SU-DHL-6 (cell line): ENCODE results near the gene NACC2.

ENCODE experiments used
- H2AFZ ChIP-seq: fragments of 200-600 bp; sonication (generic); 2 replicates; pipeline ENCODE4 v1.6.1; 2014; ENCODE audit warnings: low read depth, mild to moderate bottlenecking, moderate library complexity, mixed read lengths, antibody characterized with exemption, low read length; ENCODE audit not compliant: severe bottlenecking
- H3F3A ChIP-seq: fragments of 200-600 bp; shearing (Covaris generic); 2 replicates; pipeline ENCODE4 v1.6.0; 2016; ENCODE audit warnings: antibody characterized with exemption, mild to moderate bottlenecking; ENCODE audit not compliant: insufficient read depth
- H3K27ac ChIP-seq: fragments of 200-600 bp; sonication (generic); 2 replicates; pipeline ENCODE4 v1.5.1; 2016; ENCODE audit warnings: low read depth, mild to moderate bottlenecking, low read length, moderate library complexity, mixed read lengths
- H3K27me3 ChIP-seq: fragments of 200-600 bp; sonication (generic), shearing (Covaris generic); 2 replicates; pipeline ENCODE4 v1.6.0; 2014; ENCODE audit warnings: mild to moderate bottlenecking, low read length
- H3K36me3 ChIP-seq: fragments of 200-600 bp; sonication (generic); 2 replicates; pipeline ENCODE4 v1.6.1; 2014; ENCODE audit warnings: mild to moderate bottlenecking, low read length, mixed read lengths
- H3K4me2 ChIP-seq: fragments of 300-600, 200-600 bp; shearing (Covaris generic), sonication (generic); 2 replicates; pipeline ENCODE4 v1.6.0; 2014; ENCODE audit warnings: low read length, low read depth, mild to moderate bottlenecking; ENCODE audit not compliant: poor library complexity, severe bottlenecking
- H3K4me3 ChIP-seq: fragments of 200-600 bp; sonication (generic); 2 replicates; pipeline ENCODE4 v1.5.1; 2014; ENCODE audit warnings: antibody characterized with exemption, low read length, mild to moderate bottlenecking, mixed read lengths; ENCODE audit not compliant: insufficient read depth, poor library complexity, severe bottlenecking
- H3K79me2 ChIP-seq: fragments of 200-600 bp; sonication (generic); 2 replicates; pipeline ENCODE4 v1.6.1; 2014; ENCODE audit warnings: mild to moderate bottlenecking, low read length, moderate library complexity; ENCODE audit not compliant: insufficient read depth
- H3K9ac ChIP-seq: fragments of 200-600 bp; sonication (generic); 2 replicates; pipeline ENCODE4 v1.7.0; 2014; ENCODE audit warnings: mild to moderate bottlenecking, low read length
- H3K9me2 ChIP-seq: fragments of 200-600 bp; sonication (generic); replicated peaks from 2 replicates; pipeline ENCODE4 v1.6.1; 2014; ENCODE audit warnings: low read length; ENCODE audit not compliant: insufficient read depth
- H3K9me3 ChIP-seq: fragments of 200-600 bp; sonication (generic); 2 replicates; pipeline ENCODE4 v1.6.1; 2014; ENCODE audit warnings: low read length, mixed read lengths; ENCODE audit not compliant: insufficient read depth
- H4K20me1 ChIP-seq: fragments of 200-600 bp; sonication (generic); 2 replicates; pipeline ENCODE4 v1.6.1; 2014; ENCODE audit warnings: low read depth, mild to moderate bottlenecking, antibody characterized with exemption, low read length, moderate library complexity, mixed read lengths
- CTCF ChIP-seq: fragments of 200-600 bp; sonication (generic); IDR thresholded peaks from one replicate; pipeline ENCODE4 v1.5.1; 2017; ENCODE audit warnings: antibody characterized with exemption, mild to moderate bottlenecking, low read length, moderate library complexity; ENCODE audit not compliant: insufficient read depth, poor library complexity, severe bottlenecking
- EZH2phosphoT487 ChIP-seq: fragments of 200-600 bp; sonication (generic), shearing (Covaris generic); conservative IDR thresholded peaks from 2 replicates; pipeline ENCODE4 v1.6.1; 2018; ENCODE audit warnings: mild to moderate bottlenecking, antibody characterized with exemption, low read length, moderate library complexity, mixed read lengths

The NACC2 gene

DNA sequence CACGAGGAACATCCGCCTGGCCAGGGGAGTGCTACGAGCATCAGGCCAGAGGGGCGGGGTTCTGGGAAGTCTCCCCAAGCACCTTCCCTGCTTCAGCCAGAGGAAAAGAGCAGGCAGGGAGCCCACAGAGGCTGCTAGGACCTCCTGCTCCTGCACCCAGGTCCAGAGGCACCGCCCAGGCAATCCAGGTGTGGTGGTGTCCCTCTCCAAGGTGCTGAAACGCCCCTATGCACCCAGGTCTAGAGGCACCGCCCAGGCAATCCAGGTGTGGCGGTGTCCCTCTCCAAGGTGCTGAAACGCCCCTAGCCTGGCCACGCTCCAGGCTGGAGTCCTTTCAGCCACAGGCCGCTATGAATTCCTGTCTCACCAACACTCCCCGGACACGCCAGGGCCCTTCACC, 123.2 kb downstream of the NACC2 start:
- no peaks in the 10 kb centered on the region for H3K27me3 ChIP-seq
- no peaks in the 10 kb centered on the region for H3K79me2 ChIP-seq
- no peak overlapping the region for H3K4me2 ChIP-seq
- no peak overlapping the region for H3K27ac ChIP-seq
- H3K9me2 ChIP-seq = no peaks in the 10 kb centered on the region
- no peaks in the 10 kb centered on the region for H3K36me3 ChIP-seq
- no peaks in the 10 kb centered on the region for H3F3A ChIP-seq
- TF ChIP-seq CTCF (no peak), EZH2phosphoT487 (no peak)
- no peaks in the 10 kb centered on the region for H3K9me3 ChIP-seq
- no peaks in the 10 kb centered on the region for H4K20me1 ChIP-seq
- H2AFZ ChIP-seq = no peak overlapping the region
- H3K9ac ChIP-seq = no peak overlapping the region
- no peak overlapping the region for H3K4me3 ChIP-seq

DNA sequence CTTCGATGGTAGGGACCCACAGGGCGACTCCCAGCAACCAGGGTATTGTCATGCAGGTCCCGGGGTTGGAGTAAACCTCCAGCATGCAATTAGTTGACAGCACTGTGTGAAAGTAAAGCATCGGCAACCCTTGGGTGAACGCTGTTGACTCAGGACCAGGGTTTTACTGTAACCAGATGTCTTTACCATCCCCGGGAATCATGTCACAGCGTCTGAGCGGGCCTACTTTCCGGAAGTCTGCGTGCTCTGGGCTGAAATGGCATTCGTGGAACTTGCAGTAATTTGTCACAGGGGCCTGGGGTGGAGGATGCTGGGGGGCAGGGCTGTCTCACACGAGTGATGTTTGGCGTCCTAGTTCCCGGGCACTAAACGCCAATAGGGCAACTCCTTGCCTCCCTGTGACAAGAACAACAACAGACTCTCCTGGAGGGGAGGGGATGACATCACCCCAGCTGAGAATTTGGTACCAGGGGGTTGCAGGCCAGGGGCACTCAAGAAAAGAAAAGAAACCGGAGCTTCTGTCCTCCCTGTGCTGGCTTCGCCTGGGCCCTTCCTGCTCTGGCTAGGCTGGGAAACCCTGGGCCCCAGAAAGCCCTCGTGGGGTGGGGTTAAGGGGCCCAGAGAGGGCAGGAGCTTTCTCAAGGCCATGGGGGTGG, 123.8 kb downstream of the NACC2 start:
- Histone ChIP-seq H4K20me1 (no peaks in the 10 kb centered on the region), H3K79me2 (no peaks in the 10 kb centered on the region), H3K9me3 (no peaks in the 10 kb centered on the region), H3K4me3 (no peak overlapping the region), H3K27ac (no peak overlapping the region), H3F3A (no peaks in the 10 kb centered on the region), H3K36me3 (no peaks in the 10 kb centered on the region), H3K4me2 (no peak overlapping the region), H3K9me2 (no peaks in the 10 kb centered on the region), H3K9ac (no peak overlapping the region), H2AFZ (no peak overlapping the region), H3K27me3 (no peaks in the 10 kb centered on the region)
- no peak for TF ChIP-seq EZH2phosphoT487

GRCh38 chr9:135970128-135970815, 124.8 kb downstream of the NACC2 start:
- Histone ChIP-seq H3K27me3 (no peaks in the 10 kb centered on the region), H3K79me2 (no peaks in the 10 kb centered on the region), H3K9ac (no peak overlapping the region), H3K4me3 (no peak overlapping the region), H3K9me2 (no peaks in the 10 kb centered on the region), H3K27ac (no peak overlapping the region), H2AFZ (no peak overlapping the region), H3K4me2 (no peak overlapping the region), H3F3A (no peaks in the 10 kb centered on the region), H3K36me3 (no peaks in the 10 kb centered on the region), H3K9me3 (no peaks in the 10 kb centered on the region), H4K20me1 (no peaks in the 10 kb centered on the region)
- TF ChIP-seq EZH2phosphoT487 (no peak), CTCF (no peak)

DNA sequence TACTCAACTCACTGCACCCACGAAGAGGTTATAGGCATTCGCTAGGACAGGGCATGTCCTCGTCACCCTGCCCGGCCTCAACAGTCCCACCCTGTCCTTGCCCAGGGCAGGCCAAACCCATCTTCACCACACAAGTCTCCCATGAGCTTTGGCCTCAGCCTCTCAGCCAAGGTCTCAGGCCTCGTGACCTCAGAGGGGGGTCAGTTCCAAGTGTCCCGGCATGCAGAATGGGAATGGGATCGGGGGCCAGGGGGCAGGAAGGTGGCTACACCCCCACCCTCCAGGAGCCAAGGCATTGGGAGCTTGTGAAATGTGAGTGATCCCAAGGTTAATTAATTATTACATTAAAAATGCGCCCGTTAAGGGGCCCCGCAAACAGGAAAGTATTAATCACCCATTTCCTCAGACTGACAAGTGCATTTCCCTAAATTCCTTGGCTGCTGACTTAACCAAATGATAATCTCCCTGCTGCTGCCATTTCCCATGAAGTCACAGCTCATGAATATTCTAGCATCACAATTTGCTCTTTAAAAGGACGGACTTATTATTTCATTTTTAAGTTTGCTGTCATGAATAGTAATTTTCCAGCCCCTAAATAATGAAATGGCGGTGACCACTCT, 125.9 kb downstream of the NACC2 start:
- Histone ChIP-seq H3K9me2 (no peaks in the 10 kb centered on the region), H3K9me3 (no peaks in the 10 kb centered on the region), H3K79me2 (no peaks in the 10 kb centered on the region), H4K20me1 (no peaks in the 10 kb centered on the region), H3F3A (no peaks in the 10 kb centered on the region), H2AFZ (no peak overlapping the region), H3K9ac (no peak overlapping the region), H3K4me2 (no peak overlapping the region), H3K36me3 (no peaks in the 10 kb centered on the region), H3K4me3 (no peak overlapping the region), H3K27ac (no peak overlapping the region), H3K27me3 (no peaks in the 10 kb centered on the region)
- TF ChIP-seq CTCF (no peak), EZH2phosphoT487 (no peak)
